HEK293 (cell line): ENCODE results near the gene ALS2.

ENCODE experiments used
- CTCF ChIA-PET: fragments of 350-600 bp; formaldehyde crosslinking; extraction: SDS; loops from one replicate; lab custom pipeline; 2021; ENCODE audit warnings: antibody characterized with exemption; lab: Yijun Ruan, JAX
- POLR2A ChIA-PET: fragments of 300-600 bp; formaldehyde crosslinking; extraction: SDS; loops from one replicate; lab custom pipeline; 2020; ENCODE audit warnings: antibody characterized with exemption, inconsistent platforms; lab: Yijun Ruan, JAX
- H3K27ac ChIP-seq: fragments of 200-500 bp; sonication (Bioruptor generic); 2 replicates; pipeline ENCODE4 v1.5.1; 2014; ENCODE audit warnings: low read depth, low read length, control low read depth, inconsistent platforms; ENCODE audit errors: extremely low read depth
- H3K36me3 ChIP-seq, 2 experiments: fragments of 200-500 bp in 1 of 2; sonication (Bioruptor generic) in 1 of 2; 1 replicate in 1 of 2; 2 replicates in 1 of 2; pipeline ENCODE4 v1.5.1; 2014 to 2017; ENCODE audit warnings: inconsistent platforms in 2 of 2, low read length in 2 of 2; ENCODE audit not compliant: control insufficient read depth in 2 of 2, insufficient read depth in 1 of 2
- H3K4me1 ChIP-seq: fragments of 200-500 bp; sonication (Bioruptor generic); 2 replicates; pipeline ENCODE4 v1.5.1; 2014; ENCODE audit warnings: mild to moderate bottlenecking, low read length, inconsistent platforms; ENCODE audit not compliant: control insufficient read depth, insufficient read depth
- H3K4me3 ChIP-seq: 2 replicates; pipeline ENCODE4 v1.5.1; 2011; ENCODE audit warnings: low read depth, mild to moderate bottlenecking, control low read depth, low read length, moderate library complexity
- H3K9me3 ChIP-seq: fragments of 200-500 bp; sonication (Bioruptor generic); 2 replicates; pipeline ENCODE4 v1.5.1; 2014; ENCODE audit warnings: low read depth, low read length, inconsistent platforms; ENCODE audit not compliant: control insufficient read depth, insufficient read depth
- GLI2 ChIP-seq: fragments of 450-650 bp; formaldehyde crosslinking; IDR thresholded peaks from 2 replicates; pipeline ENCODE4; 2017; ENCODE audit warnings: missing biosample characterization, missing genetic modification characterization, low read depth, borderline replicate concordance
- HOXA7 ChIP-seq: sonication (generic); formaldehyde crosslinking; IDR thresholded peaks from 2 replicates; pipeline ENCODE4 v1.8.1; 2022; ENCODE audit warnings: missing genetic modification reagents, borderline replicate concordance
- HOXD13 ChIP-seq: sonication (generic); formaldehyde crosslinking; IDR thresholded peaks from 2 replicates; pipeline ENCODE4 v1.8.0; 2022; ENCODE audit warnings: missing genetic modification reagents, borderline replicate concordance
- KLF8 ChIP-seq: fragments of 450-650 bp; formaldehyde crosslinking; IDR thresholded peaks from 2 replicates; pipeline ENCODE4 v1.5.1; 2016; ENCODE audit warnings: missing biosample characterization, missing genetic modification characterization
- REPIN1 ChIP-seq: fragments of 450-650 bp; formaldehyde crosslinking; IDR thresholded peaks from 2 replicates; pipeline ENCODE4 v1.5.1; 2017; ENCODE audit warnings: missing biosample characterization, missing genetic modification characterization, low read depth
- ZBTB21 ChIP-seq: fragments of 450-650 bp; formaldehyde crosslinking; IDR thresholded peaks from 2 replicates; pipeline ENCODE4 v1.5.1; 2017; ENCODE audit warnings: missing biosample characterization, missing genetic modification characterization
- ZFHX2 ChIP-seq: fragments of 450-650 bp; formaldehyde crosslinking; conservative IDR thresholded peaks from 2 replicates; pipeline ENCODE4 v1.5.1; 2016; ENCODE audit warnings: missing biosample characterization, missing genetic modification characterization
- ZNF10 ChIP-seq: fragments of 450-650 bp; formaldehyde crosslinking; IDR thresholded peaks from 2 replicates; pipeline ENCODE4 v1.5.1; 2017; ENCODE audit warnings: missing biosample characterization, missing genetic modification characterization
- ZNF19 ChIP-seq: fragments of 450-650 bp; formaldehyde crosslinking; IDR thresholded peaks from 2 replicates; pipeline ENCODE4; 2016; ENCODE audit warnings: missing biosample characterization, missing genetic modification characterization, low read depth
- ZNF202 ChIP-seq: fragments of 450-650 bp; formaldehyde crosslinking; IDR thresholded peaks from 2 replicates; pipeline ENCODE4 v1.5.1; 2016; ENCODE audit warnings: missing biosample characterization, missing genetic modification characterization, borderline replicate concordance
- ZNF335 ChIP-seq: fragments of 450-650 bp; formaldehyde crosslinking; conservative IDR thresholded peaks from 2 replicates; pipeline ENCODE4 v1.5.1; 2016; ENCODE audit warnings: missing biosample characterization, missing genetic modification characterization
- ZNF366 ChIP-seq: fragments of 450-650 bp; formaldehyde crosslinking; conservative IDR thresholded peaks from 2 replicates; pipeline ENCODE4 v1.5.1; 2016; ENCODE audit warnings: missing biosample characterization, missing genetic modification characterization
- ZNF416 ChIP-seq: fragments of 450-650 bp; formaldehyde crosslinking; IDR thresholded peaks from 2 replicates; pipeline ENCODE4 v1.5.1; 2016; ENCODE audit warnings: missing biosample characterization, missing genetic modification characterization
- ZNF426 ChIP-seq: fragments of 450-650 bp; formaldehyde crosslinking; IDR thresholded peaks from 2 replicates; pipeline ENCODE4 v1.5.1; 2017; ENCODE audit warnings: missing biosample characterization, missing genetic modification characterization, mild to moderate bottlenecking, inconsistent platforms, moderate library complexity
- ZNF530 ChIP-seq: fragments of 450-650 bp; formaldehyde crosslinking; IDR thresholded peaks from 2 replicates; pipeline ENCODE4 v1.5.1; 2016; ENCODE audit warnings: low read depth, missing biosample characterization, missing genetic modification characterization
- ZNF544 ChIP-seq: fragments of 450-650 bp; formaldehyde crosslinking; IDR thresholded peaks from 2 replicates; pipeline ENCODE4 v1.5.0; 2017; ENCODE audit warnings: missing biosample characterization, missing genetic modification characterization
- ZNF560 ChIP-seq: fragments of 450-650 bp; formaldehyde crosslinking; IDR thresholded peaks from 2 replicates; pipeline ENCODE4 v1.5.1; 2017; ENCODE audit warnings: missing biosample characterization, missing genetic modification characterization, borderline replicate concordance
- ZNF677 ChIP-seq: fragments of 450-650 bp; IDR thresholded peaks from 2 replicates; pipeline ENCODE4 v1.5.0; 2018; ENCODE audit warnings: missing biosample characterization, mild to moderate bottlenecking, missing genetic modification characterization, moderate library complexity
- ZSCAN30 ChIP-seq: fragments of 450-650 bp; IDR thresholded peaks from 2 replicates; pipeline ENCODE4 v1.5.1; 2018; ENCODE audit warnings: missing biosample characterization, mild to moderate bottlenecking, missing genetic modification characterization, moderate library complexity
- TF ChIP-seq, protein P1 (sequence below): fragments of 450-650 bp; formaldehyde crosslinking; IDR thresholded peaks from 2 replicates; pipeline ENCODE4 v1.5.1; 2016; ENCODE audit warnings: missing biosample characterization, missing genetic modification characterization
- TF ChIP-seq, protein P2 (sequence below): fragments of 450-650 bp; formaldehyde crosslinking; IDR thresholded peaks from 2 replicates; pipeline ENCODE4 v1.5.1; 2016; ENCODE audit warnings: missing biosample characterization, missing genetic modification characterization

The ALS2 gene

GRCh38 chr2:201685156-201685555, 95.6 kb downstream of the ALS2 start:
- CTCF ChIA-PET, result no interaction called here

DNA sequence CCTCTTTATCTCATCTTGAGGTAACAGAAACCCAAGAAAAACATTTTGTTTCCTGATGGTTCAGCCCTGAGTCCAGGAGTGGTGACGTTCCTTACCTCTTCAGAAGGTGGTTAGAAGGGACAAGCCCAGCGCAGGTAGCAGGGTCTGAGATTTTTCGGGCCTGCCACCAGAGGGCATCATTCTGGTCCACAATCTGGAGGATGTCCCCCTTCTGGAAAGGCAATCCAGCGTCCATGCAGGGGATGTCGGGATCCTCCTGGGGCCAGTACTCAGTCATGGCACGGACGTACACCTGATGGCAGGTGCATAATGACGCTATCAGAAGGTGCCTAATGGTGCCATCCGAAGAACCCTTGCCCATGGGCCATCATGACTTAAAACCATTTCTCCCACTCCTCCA, 100.0 kb downstream of the ALS2 start:
- H3K9me3 ChIP-seq, result no peaks in the 10 kb centered on the region
- no peak overlapping the region for H3K4me3 ChIP-seq
- H3K27ac ChIP-seq, result no peak overlapping the region
- H3K4me1 ChIP-seq, result no peaks in the 10 kb centered on the region
- POLR2A ChIA-PET, result no interaction called here
- CTCF ChIA-PET, result interaction anchor here (0.6 to 1.8 kb wide), 9 partner anchors 8 to 503 kb away, joined by 3 to 5 read pairs (median 3); partner anchors contain the start of gene MPP4
- TF ChIP-seq, protein P1, sequence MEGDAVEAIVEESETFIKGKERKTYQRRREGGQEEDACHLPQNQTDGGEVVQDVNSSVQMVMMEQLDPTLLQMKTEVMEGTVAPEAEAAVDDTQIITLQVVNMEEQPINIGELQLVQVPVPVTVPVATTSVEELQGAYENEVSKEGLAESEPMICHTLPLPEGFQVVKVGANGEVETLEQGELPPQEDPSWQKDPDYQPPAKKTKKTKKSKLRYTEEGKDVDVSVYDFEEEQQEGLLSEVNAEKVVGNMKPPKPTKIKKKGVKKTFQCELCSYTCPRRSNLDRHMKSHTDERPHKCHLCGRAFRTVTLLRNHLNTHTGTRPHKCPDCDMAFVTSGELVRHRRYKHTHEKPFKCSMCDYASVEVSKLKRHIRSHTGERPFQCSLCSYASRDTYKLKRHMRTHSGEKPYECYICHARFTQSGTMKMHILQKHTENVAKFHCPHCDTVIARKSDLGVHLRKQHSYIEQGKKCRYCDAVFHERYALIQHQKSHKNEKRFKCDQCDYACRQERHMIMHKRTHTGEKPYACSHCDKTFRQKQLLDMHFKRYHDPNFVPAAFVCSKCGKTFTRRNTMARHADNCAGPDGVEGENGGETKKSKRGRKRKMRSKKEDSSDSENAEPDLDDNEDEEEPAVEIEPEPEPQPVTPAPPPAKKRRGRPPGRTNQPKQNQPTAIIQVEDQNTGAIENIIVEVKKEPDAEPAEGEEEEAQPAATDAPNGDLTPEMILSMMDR (tag by site-specific recombination), result peak; percentile 41; the same call in 1 of the 2 replicates
- TF ChIP-seq ZNF560 (tag by site-specific recombination), result no peak
- H3K36me3 ChIP-seq, result no peaks in the 10 kb centered on the region

More at GRCh38 chr2:201685156-201685555, 95.6 kb downstream of the ALS2 start:
- no peaks in the 10 kb centered on the region for H3K9me3 ChIP-seq
- POLR2A ChIA-PET, result no interaction called here
- no peaks in the 10 kb centered on the region for H3K36me3 ChIP-seq
- no peaks in the 10 kb centered on the region for H3K4me1 ChIP-seq
- no peak for TF ChIP-seq HOXA7 (CRISPR knock-in tag)
- TF ChIP-seq ZNF530 (tag by site-specific recombination), result no peak
- no peak for TF ChIP-seq HOXD13 (CRISPR knock-in tag)
- no peak for TF ChIP-seq ZNF544 (tag by site-specific recombination)
- TF ChIP-seq ZNF202 (tag by site-specific recombination), result no peak
- TF ChIP-seq REPIN1, result no peak
- no peak for TF ChIP-seq ZNF19 (tag by site-specific recombination)
- TF ChIP-seq ZNF366, result no peak
- no peak for TF ChIP-seq ZNF416
- no peak for TF ChIP-seq ZNF10 (tag by site-specific recombination)
- no peak for TF ChIP-seq ZSCAN30 (tag by site-specific recombination)
- TF ChIP-seq ZNF677, result no peak
- TF ChIP-seq ZBTB21 (tag by site-specific recombination), result no peak
- no peak for TF ChIP-seq ZNF335 (tag by site-specific recombination)
- no peak for TF ChIP-seq KLF8 (tag by site-specific recombination)
- TF ChIP-seq, protein P2, sequence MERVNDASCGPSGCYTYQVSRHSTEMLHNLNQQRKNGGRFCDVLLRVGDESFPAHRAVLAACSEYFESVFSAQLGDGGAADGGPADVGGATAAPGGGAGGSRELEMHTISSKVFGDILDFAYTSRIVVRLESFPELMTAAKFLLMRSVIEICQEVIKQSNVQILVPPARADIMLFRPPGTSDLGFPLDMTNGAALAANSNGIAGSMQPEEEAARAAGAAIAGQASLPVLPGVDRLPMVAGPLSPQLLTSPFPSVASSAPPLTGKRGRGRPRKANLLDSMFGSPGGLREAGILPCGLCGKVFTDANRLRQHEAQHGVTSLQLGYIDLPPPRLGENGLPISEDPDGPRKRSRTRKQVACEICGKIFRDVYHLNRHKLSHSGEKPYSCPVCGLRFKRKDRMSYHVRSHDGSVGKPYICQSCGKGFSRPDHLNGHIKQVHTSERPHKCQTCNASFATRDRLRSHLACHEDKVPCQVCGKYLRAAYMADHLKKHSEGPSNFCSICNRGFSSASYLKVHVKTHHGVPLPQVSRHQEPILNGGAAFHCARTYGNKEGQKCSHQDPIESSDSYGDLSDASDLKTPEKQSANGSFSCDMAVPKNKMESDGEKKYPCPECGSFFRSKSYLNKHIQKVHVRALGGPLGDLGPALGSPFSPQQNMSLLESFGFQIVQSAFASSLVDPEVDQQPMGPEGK, result no peak
- no peak for TF ChIP-seq GLI2 (tag by site-specific recombination)
- no peak for TF ChIP-seq ZFHX2 (tag by site-specific recombination)
- no peak overlapping the region for H3K27ac ChIP-seq
- H3K4me3 ChIP-seq, result no peak overlapping the region

GRCh38 chr2:201678401-201678800, 102.3 kb downstream of the ALS2 start:
- H3K36me3 ChIP-seq, result no peaks in the 10 kb centered on the region
- no peak overlapping the region for H3K4me3 ChIP-seq
- CTCF ChIA-PET, result interaction anchor here (0.6 kb wide), 1 partner anchor 586 kb away, joined by 3 read pairs; no protein-coding TSS in a partner anchor
- H3K27ac ChIP-seq, result no peak overlapping the region
- peak; percentile 22; the same call in 1 of the 2 replicates for TF ChIP-seq ZFHX2 (tag by site-specific recombination)
- no peak for TF ChIP-seq ZNF426 (tag by site-specific recombination)
- no peaks in the 10 kb centered on the region for H3K4me1 ChIP-seq
- POLR2A ChIA-PET, result no interaction called here
- no peaks in the 10 kb centered on the region for H3K9me3 ChIP-seq
